ENCODE results near the gene RAB27B.
A peak's percentile ranks its signal among the peaks of the same experiment; 100 is the strongest.

RAB27B gene

GRCh38 chr18:54822872-54823845 is 5.1 kb upstream of the RAB27B start:
- H3K4me2 ChIP-seq (ENCODE audit: low read length), result no peak overlapping the region
- no peaks in the 10 kb centered on the region for H3K4me1 ChIP-seq
- no peak overlapping the region for H2AFZ ChIP-seq
- TF ChIP-seq CTCF (IDR thresholded peaks at IDR 0.05), result no peak
- no peaks in the 10 kb centered on the region for H3K36me3 ChIP-seq (ENCODE audit: control insufficient read depth, insufficient read depth, low read length)
- no peak overlapping the region for H3K27ac ChIP-seq
- H3K79me2 ChIP-seq, result no peaks in the 10 kb centered on the region
- no peaks in the 10 kb centered on the region for H3K27me3 ChIP-seq (ENCODE audit: control insufficient read depth, insufficient read depth, low read length)
- H3K9me3 ChIP-seq (ENCODE audit: control insufficient read depth, low read length), result no peaks in the 10 kb centered on the region
- H3K4me3 ChIP-seq (ENCODE audit: low read depth, low read length), result no peak overlapping the region
- H3K9ac ChIP-seq, result no peak overlapping the region

GRCh38 chr18:54824761-54825160 is 3.5 kb upstream of the RAB27B start:
- Histone ChIP-seq H3K79me2 (no peaks in the 10 kb centered on the region), H3K4me1 (no peaks in the 10 kb centered on the region), H2AFZ (no peak overlapping the region), H3K27ac (no peak overlapping the region), H3K4me2 (ENCODE audit: low read length) (no peak overlapping the region), H3K36me3 (ENCODE audit: control insufficient read depth, insufficient read depth, low read length) (no peaks in the 10 kb centered on the region), H3K4me3 (ENCODE audit: low read depth, low read length) (no peak overlapping the region), H3K27me3 (ENCODE audit: control insufficient read depth, insufficient read depth, low read length) (no peaks in the 10 kb centered on the region), H3K9ac (no peak overlapping the region), H3K9me3 (ENCODE audit: control insufficient read depth, low read length) (no peaks in the 10 kb centered on the region)
- TF ChIP-seq CTCF (IDR thresholded peaks at IDR 0.05), result no peak

GRCh38 chr18:54825601-54826344 is 2.5 kb upstream of the RAB27B start:
- Histone ChIP-seq H3K27me3 (ENCODE audit: control insufficient read depth, insufficient read depth, low read length) (no peaks in the 10 kb centered on the region), H3K9ac (no peak overlapping the region), H3K4me2 (ENCODE audit: low read length) (no peak overlapping the region), H3K9me3 (ENCODE audit: control insufficient read depth, low read length) (no peaks in the 10 kb centered on the region), H3K27ac (no peak overlapping the region), H3K4me3 (ENCODE audit: low read depth, low read length) (no peak overlapping the region), H3K79me2 (no peaks in the 10 kb centered on the region), H3K4me1 (no peaks in the 10 kb centered on the region), H2AFZ (no peak overlapping the region), H3K36me3 (ENCODE audit: control insufficient read depth, insufficient read depth, low read length) (no peaks in the 10 kb centered on the region)
- no peak for TF ChIP-seq CTCF (IDR thresholded peaks at IDR 0.05)

- Histone ChIP-seq H3K9ac (no peak overlapping the region), H2AFZ (peak overlapping the region; percentile 84), H3K36me3 (ENCODE audit: control insufficient read depth, insufficient read depth, low read length) (no peaks in the 10 kb centered on the region), H3K4me3 (ENCODE audit: low read depth, low read length) (peak overlapping the region; percentile 59), H3K79me2 (no peaks in the 10 kb centered on the region), H3K27ac (peak overlapping the region; percentile 52), H3K4me1 (no peaks in the 10 kb centered on the region), H3K9me3 (ENCODE audit: control insufficient read depth, low read length) (no peaks in the 10 kb centered on the region), H3K27me3 (ENCODE audit: control insufficient read depth, insufficient read depth, low read length) (no peaks in the 10 kb centered on the region), H3K4me2 (ENCODE audit: low read length) (peak overlapping the region; percentile 90)
- no peak for TF ChIP-seq CTCF (IDR thresholded peaks at IDR 0.05)
Observed at GRCh38 chr18:54828986-54829385, 709 bp downstream of the RAB27B start.
